HepG2 (cell line): Measurements from ENCODE around the gene CACNG7. TPM values are rescaled to one million over a fixed set of nuclear protein-coding genes. Genes with fewer than 3 reads are reported as not detected.

Source experiments
- ARHGAP35 ChIP-seq: sonication (generic); formaldehyde crosslinking; IDR thresholded peaks from 2 replicates; pipeline ENCODE4 v1.9.0; 2022; ENCODE audit warnings: mild to moderate bottlenecking, inconsistent platforms, moderate library complexity, missing genetic modification reagents, borderline replicate concordance
- EHMT2 ChIP-seq: fragments of 200-600 bp; sonication (generic); IDR thresholded peaks from 2 replicates; pipeline ENCODE4 v1.7.0; 2017; ENCODE audit warnings: antibody characterized with exemption, low read depth, low read length, borderline replicate concordance
- GPBP1L1 ChIP-seq: sonication (generic); formaldehyde crosslinking; IDR thresholded peaks from 2 replicates; pipeline ENCODE4 v1.5.0; 2020; ENCODE audit warnings: mild to moderate bottlenecking, missing genetic modification reagents
- HDAC1 ChIP-seq: sonication (generic); formaldehyde crosslinking; IDR thresholded peaks from 2 replicates; pipeline ENCODE4 v1.5.1; 2020; ENCODE audit warnings: mild to moderate bottlenecking, missing genetic modification reagents
- HHEX ChIP-seq: IDR thresholded peaks from 2 replicates; pipeline ENCODE4 v1.6.1; 2016; ENCODE audit warnings: control low read depth
- HMGXB4 ChIP-seq, 2 experiments: sonication (generic) in 1 of 2; formaldehyde crosslinking in 1 of 2; IDR thresholded peaks; 2 replicates each; pipeline versions ENCODE4 v1.4.0 to v1.6.1; 2018 to 2020; ENCODE audit warnings: missing genetic modification reagents in 2 of 2, borderline replicate concordance in 1 of 2, low read depth in 1 of 2, mild to moderate bottlenecking in 1 of 2, missing biosample characterization in 1 of 2
- HOXD1 ChIP-seq: sonication (generic); formaldehyde crosslinking; IDR thresholded peaks from 2 replicates; pipeline ENCODE4 v1.5.0; 2020; ENCODE audit warnings: missing genetic modification reagents
- KAT7 ChIP-seq: IDR thresholded peaks from 2 replicates; pipeline ENCODE4 v1.6.1; 2018; ENCODE audit warnings: borderline replicate concordance, missing compliant biosample characterization
- KAT8 ChIP-seq: IDR thresholded peaks from 2 replicates; pipeline ENCODE4 v1.6.1; 2016; ENCODE audit warnings: missing genetic modification reagents, missing compliant biosample characterization
- MAZ ChIP-seq, 2 experiments: sonication (generic) in 1 of 2; formaldehyde crosslinking in 1 of 2; IDR thresholded peaks; 2 replicates each; pipeline versions ENCODE4 v1.5.0 to v1.6.1; 2012 to 2020; ENCODE audit warnings: low read depth in 2 of 2, mild to moderate bottlenecking in 2 of 2, borderline replicate concordance in 1 of 2, improper control_type of control experiment in 1 of 2, low read length in 1 of 2, missing genetic modification reagents in 1 of 2, moderate library complexity in 1 of 2
- MEIS1 ChIP-seq: sonication (generic); formaldehyde crosslinking; IDR thresholded peaks from 2 replicates; pipeline ENCODE4 v1.9.0; 2021; ENCODE audit warnings: mild to moderate bottlenecking, missing genetic modification reagents, moderate library complexity, borderline replicate concordance
- MXD3 ChIP-seq: IDR thresholded peaks from 2 replicates; pipeline ENCODE4 v1.6.1; 2016; ENCODE audit warnings: mild to moderate bottlenecking, missing biosample characterization, missing genetic modification reagents
- NCOR1 ChIP-seq: fragments of 200-600 bp; sonication (generic); IDR thresholded peaks from 2 replicates; pipeline ENCODE4 v1.7.0; 2017; ENCODE audit warnings: antibody characterized with exemption, low read length, borderline replicate concordance
- NFIB ChIP-seq: sonication (generic); formaldehyde crosslinking; IDR thresholded peaks from 2 replicates; pipeline ENCODE4 v1.9.0; 2021; ENCODE audit warnings: missing genetic modification reagents, mild to moderate bottlenecking, borderline replicate concordance
- PATZ1 ChIP-seq: sonication (generic); formaldehyde crosslinking; IDR thresholded peaks from 2 replicates; pipeline ENCODE4 v1.4.0; 2020; ENCODE audit warnings: missing genetic modification reagents
- SCMH1 ChIP-seq: sonication (generic); formaldehyde crosslinking; IDR thresholded peaks from 2 replicates; pipeline ENCODE4 v1.9.0; 2021; ENCODE audit warnings: missing genetic modification reagents, mild to moderate bottlenecking, borderline replicate concordance
- SOX6 ChIP-seq, 2 experiments: fragments of 450-650 bp in 1 of 2; sonication (generic) in 1 of 2; formaldehyde crosslinking in 1 of 2; IDR thresholded peaks; 2 replicates each; pipeline versions ENCODE4 v1.4.0 to v1.6.1; 2017 to 2020; ENCODE audit warnings: antibody characterized with exemption in 1 of 2, mild to moderate bottlenecking in 1 of 2, missing genetic modification reagents in 1 of 2
- TOPORS ChIP-seq: sonication (generic); formaldehyde crosslinking; IDR thresholded peaks from 2 replicates; pipeline ENCODE4 v1.8.0; 2023; ENCODE audit warnings: mild to moderate bottlenecking, missing genetic modification reagents
- ZBTB38 ChIP-seq: sonication (generic); formaldehyde crosslinking; IDR thresholded peaks from 2 replicates; pipeline ENCODE4 v1.5.1; 2020; ENCODE audit warnings: mild to moderate bottlenecking, missing genetic modification reagents
- ZNF414 ChIP-seq: sonication (generic); formaldehyde crosslinking; IDR thresholded peaks from 2 replicates; pipeline ENCODE4 v1.5.0; 2020; ENCODE audit warnings: missing genetic modification reagents
- ZNF644 ChIP-seq: IDR thresholded peaks from 2 replicates; pipeline ENCODE4 v1.6.1; 2016; ENCODE audit warnings: low read depth
- polyA plus RNA-seq, 8 experiments: library from polyadenylated mRNA; depleted of rRNA in 3 of 8; stranded (reverse) in 7 of 8; unstranded in 1 of 8; fragments of >200 nt; fragmentation: Illumina TruSeq in 4 of 8; extraction: Trizol in 4 of 8; gene quantifications; 2 replicates each; pipeline versions ENCODE4 v1.2.1 to v1.2.3, GENCODE V29; 2011 to 2016; ENCODE audit warnings: low read depth in 4 of 8, missing spikeins in 1 of 8, mixed read lengths in 1 of 8; ENCODE audit not compliant: insufficient read depth in 1 of 8
- total RNA-seq, 5 experiments: library from RNA; depleted of rRNA; stranded (reverse); fragments of >200 nt; fragmentation: Illumina TruSeq; extraction: Trizol; gene quantifications; 2 replicates each; pipeline ENCODE4 v1.2.3, GENCODE V29; 2016; ENCODE audit warnings: low read depth in 1 of 5

Gene CACNG7
- total and polyA plus RNA-seq, 2 of the 13 experiments (the other 11 are each of a cell fraction or from before 2014, with no cell fraction given), result not detected

- no peak for TF ChIP-seq ZNF414 (CRISPR knock-in tag)
- TF ChIP-seq SOX6 (IDR thresholded peaks at IDR 0.05), result no peak
- peak; percentile 46; the same call in 1 of the 2 replicates for TF ChIP-seq SOX6 (CRISPR knock-in tag; IDR thresholded peaks at IDR 0.05)
- TF ChIP-seq EHMT2, result no peak
- TF ChIP-seq HHEX (CRISPR knock-in tag), result no peak
- no peak for TF ChIP-seq ZNF644 (CRISPR knock-in tag)
- TF ChIP-seq NCOR1, result no peak; the same call in 1 of the 2 replicates
- no peak for TF ChIP-seq MEIS1
- peak in 1 of 2 experiments; percentile 32; a peak in 2 of 4 replicates for TF ChIP-seq HMGXB4 (CRISPR knock-in tag; IDR thresholded peaks at IDR 0.05; ENCODE audit: borderline replicate concordance in 1 of 2, low read depth in 1 of 2)
- peak; percentile 57 for TF ChIP-seq ZBTB38
- peak; percentile 100 for TF ChIP-seq PATZ1 (CRISPR knock-in tag)
- peak; percentile 88 for TF ChIP-seq HDAC1
- peak; percentile 48; the same call in 1 of the 2 replicates for TF ChIP-seq KAT8 (CRISPR knock-in tag)
- TF ChIP-seq HOXD1 (CRISPR knock-in tag), result no peak; the same call in 1 of the 2 replicates
- no peak for TF ChIP-seq SCMH1 (CRISPR knock-in tag)
- TF ChIP-seq TOPORS (CRISPR knock-in tag), result no peak
- TF ChIP-seq GPBP1L1 (CRISPR knock-in tag), result no peak
- peak; percentile 99 for TF ChIP-seq MAZ (IDR thresholded peaks at IDR 0.05; ENCODE audit: borderline replicate concordance, low read depth, low read length)
- TF ChIP-seq MAZ (CRISPR knock-in tag; IDR thresholded peaks at IDR 0.05; ENCODE audit: low read depth), result peak; percentile 71; the same call in 1 of the 2 replicates
- no peak for TF ChIP-seq MXD3 (CRISPR knock-in tag)
- TF ChIP-seq NFIB (CRISPR knock-in tag), result no peak
- no peak for TF ChIP-seq ARHGAP35 (CRISPR knock-in tag)
- TF ChIP-seq KAT7 (CRISPR knock-in tag), result no peak; the same call in 1 of the 2 replicates
These were observed 41.6 kb upstream of the CACNG7 start, which contains the start of gene MYADM (continued) for GRCh38 chr19:53867225-53868090.
